A673 (cell line): Measurements from ENCODE around the gene UTP25.

Experiments
- EZH2 ChIP-seq: fragments of 200-600 bp; sonication (generic); IDR thresholded peaks from 2 replicates; pipeline ENCODE4 v1.6.1; 2017; ENCODE audit warnings: borderline replicate concordance, low read depth, mild to moderate bottlenecking, mixed read lengths, antibody characterized with exemption, low read length; ENCODE audit not compliant: poor library complexity, severe bottlenecking
- TF ChIP-seq, protein P1 (sequence below): fragments of 300-800, 200-600 bp; sonication (generic); conservative IDR thresholded peaks from 2 replicates; pipeline ENCODE4 v1.5.1; 2017; ENCODE audit warnings: low read depth, mild to moderate bottlenecking, antibody characterized with exemption, low read length, moderate library complexity, mixed read lengths

DNA sequence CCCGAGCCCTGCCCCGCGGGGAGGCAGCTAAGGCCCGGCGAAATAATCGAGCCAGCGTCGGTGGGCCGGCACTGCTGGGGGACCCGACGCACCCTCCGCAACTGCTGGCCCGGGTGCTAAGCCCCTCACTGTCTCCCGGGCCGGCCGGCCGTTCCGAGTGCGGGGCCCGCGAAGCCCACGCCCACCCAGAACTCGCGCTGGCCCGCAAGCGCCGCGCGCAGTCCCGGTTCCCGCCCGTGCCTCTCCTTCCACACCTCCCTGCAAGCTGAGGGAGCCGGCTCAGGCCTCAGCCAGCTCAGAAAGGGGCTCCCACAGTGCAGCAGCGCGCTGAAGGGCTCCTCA is 61.3 kb downstream of the UTP25 start:
- TF ChIP-seq, protein P1, sequence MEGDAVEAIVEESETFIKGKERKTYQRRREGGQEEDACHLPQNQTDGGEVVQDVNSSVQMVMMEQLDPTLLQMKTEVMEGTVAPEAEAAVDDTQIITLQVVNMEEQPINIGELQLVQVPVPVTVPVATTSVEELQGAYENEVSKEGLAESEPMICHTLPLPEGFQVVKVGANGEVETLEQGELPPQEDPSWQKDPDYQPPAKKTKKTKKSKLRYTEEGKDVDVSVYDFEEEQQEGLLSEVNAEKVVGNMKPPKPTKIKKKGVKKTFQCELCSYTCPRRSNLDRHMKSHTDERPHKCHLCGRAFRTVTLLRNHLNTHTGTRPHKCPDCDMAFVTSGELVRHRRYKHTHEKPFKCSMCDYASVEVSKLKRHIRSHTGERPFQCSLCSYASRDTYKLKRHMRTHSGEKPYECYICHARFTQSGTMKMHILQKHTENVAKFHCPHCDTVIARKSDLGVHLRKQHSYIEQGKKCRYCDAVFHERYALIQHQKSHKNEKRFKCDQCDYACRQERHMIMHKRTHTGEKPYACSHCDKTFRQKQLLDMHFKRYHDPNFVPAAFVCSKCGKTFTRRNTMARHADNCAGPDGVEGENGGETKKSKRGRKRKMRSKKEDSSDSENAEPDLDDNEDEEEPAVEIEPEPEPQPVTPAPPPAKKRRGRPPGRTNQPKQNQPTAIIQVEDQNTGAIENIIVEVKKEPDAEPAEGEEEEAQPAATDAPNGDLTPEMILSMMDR, result no peak
- no peak for TF ChIP-seq EZH2
